Thoracic aorta (tissue), 2 donors: ENCODE results near the gene TRABD2A. TPM values are rescaled to one million over a fixed set of nuclear protein-coding genes. Genes with fewer than 3 reads are reported as not detected.

ENCODE experiments used
- ATAC-seq: fragments of 150-250 bp; one replicate; pipeline ENCODE4 v1.8.0; 2017; ENCODE audit warnings: low read depth; ENCODE audit not compliant: insufficient number of reproducible peaks, low FRiP score
- DNase-seq: peaks from one replicate; pipeline ENCODE4 v3.0.0-alpha.2; 2020; ENCODE audit warnings: low spot score
- H3K27ac ChIP-seq, 2 donors: fragments of 200-600 bp; sonication (generic); 1 replicate in 1 of 2; 2 replicates in 1 of 2; pipeline ENCODE4 v1.5.1; 2016; ENCODE audit warnings: mild to moderate bottlenecking in 2 of 2, moderate library complexity in 2 of 2
- H3K27me3 ChIP-seq: fragments of 200-600 bp; sonication (generic); replicated peaks from 2 replicates; pipeline ENCODE4 v1.6.0; 2016; ENCODE audit warnings: mild to moderate bottlenecking; ENCODE audit not compliant: insufficient read depth
- H3K36me3 ChIP-seq: fragments of 200-600 bp; sonication (generic); one replicate; pipeline ENCODE4 v1.5.1; 2016
- H3K4me1 ChIP-seq, 2 donors: fragments of 200-600 bp; sonication (generic); 1 replicate in 1 of 2; 2 replicates in 1 of 2; pipeline versions ENCODE4 v1.5.1 to v1.6.0; 2016; ENCODE audit warnings: low read depth in 2 of 2, mild to moderate bottlenecking in 1 of 2; ENCODE audit not compliant: control insufficient read depth in 1 of 2
- H3K4me3 ChIP-seq: fragments of 200-600 bp; sonication (generic); 2 replicates; pipeline ENCODE4 v1.5.1; 2016; ENCODE audit warnings: mild to moderate bottlenecking
- H3K9me3 ChIP-seq: fragments of 200-600 bp; sonication (generic); 2 replicates; pipeline ENCODE4 v1.5.1; 2016
- CTCF ChIP-seq: fragments of 200-600 bp; sonication (generic); IDR thresholded peaks from one replicate; pipeline ENCODE4 v1.5.1; 2019; ENCODE audit warnings: antibody characterized with exemption
- total RNA-seq, 2 donors: library from RNA; depleted of rRNA; stranded (reverse); fragments of >200 nt; gene quantifications; one replicate each; pipeline versions ENCODE4 v1.1.0 to v1.2.3, GENCODE V29; 2016

The TRABD2A gene
- total RNA-seq, 2 donors from 2014 or later: 0.54 to 1.8 TPM

DNA sequence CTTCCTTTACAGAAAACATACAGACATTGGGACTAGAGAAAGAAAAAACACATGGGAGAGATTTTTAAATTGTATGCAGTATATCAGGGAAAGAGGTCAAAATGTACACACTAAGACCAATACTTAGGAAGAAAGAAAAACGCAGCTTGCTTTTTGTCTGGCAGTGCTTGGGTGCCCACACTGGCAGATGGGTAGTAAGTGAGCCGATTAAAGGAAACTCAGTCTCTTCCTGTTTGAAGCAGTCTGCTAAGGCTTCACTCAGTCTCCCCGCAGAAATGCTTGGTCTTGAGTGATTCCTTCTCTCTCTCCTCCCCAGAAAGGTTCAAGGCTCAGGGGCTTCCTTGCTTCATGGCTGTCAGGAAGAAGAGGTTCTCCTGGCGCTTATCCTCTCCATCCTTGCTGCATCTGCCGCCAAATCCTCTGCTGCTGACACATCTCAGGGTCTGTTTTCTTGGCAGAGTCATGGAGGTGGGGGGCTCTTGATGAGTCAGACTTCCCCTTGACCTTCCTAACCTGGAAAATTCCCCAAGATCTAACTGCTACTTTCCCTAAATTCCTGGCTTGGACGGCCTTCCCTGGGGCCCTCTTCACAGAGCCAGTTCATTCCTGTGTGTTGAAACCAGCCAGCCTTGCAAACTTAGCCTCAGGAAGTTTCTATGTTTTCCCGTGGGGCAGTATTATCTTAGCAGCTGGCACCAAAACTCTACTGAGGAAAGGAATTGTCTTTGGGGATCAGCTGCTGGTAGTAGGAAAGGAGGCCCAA is 14.1 kb upstream of the TRABD2A start:
- no peak overlapping the region for H3K4me3 ChIP-seq
- no peaks in the 10 kb centered on the region for H3K27me3 ChIP-seq
- peak overlapping the region in 1 of 2 donors; percentile 30 for H3K27ac ChIP-seq
- ATAC-seq: no peak
- DNase-seq: no peak
- no peak for TF ChIP-seq CTCF
- no peaks in the 10 kb centered on the region for H3K36me3 ChIP-seq
- no peaks in the 10 kb centered on the region for H3K9me3 ChIP-seq
- peaks cover 5 to 14% of the 10 kb centered on the region in 2 donors for H3K4me1 ChIP-seq

- no peak for ATAC-seq
- peaks cover 5 to 14% of the 10 kb centered on the region in 2 donors for H3K4me1 ChIP-seq
Measured at GRCh38 chr2:84894131-84894586, 13.3 kb upstream of the TRABD2A start.

GRCh38 chr2:84891355-84892010 is 10.6 kb upstream of the TRABD2A start:
- no peaks in the 10 kb centered on the region for H3K27me3 ChIP-seq
- no peak overlapping the region for H3K27ac ChIP-seq
- DNase-seq (no peak), ATAC-seq (no peak)
- H3K36me3 ChIP-seq: no peaks in the 10 kb centered on the region
- no peak for TF ChIP-seq CTCF
- no peaks in the 10 kb centered on the region for H3K9me3 ChIP-seq
- H3K4me3 ChIP-seq: no peak overlapping the region
- peaks cover 5 to 6% of the 10 kb centered on the region in 2 donors for H3K4me1 ChIP-seq

More at GRCh38 chr2:84894131-84894586, 13.3 kb upstream of the TRABD2A start:
- no peak overlapping the region for H3K27ac ChIP-seq
- no peak for TF ChIP-seq CTCF
- H3K27me3 ChIP-seq: no peaks in the 10 kb centered on the region
- DNase-seq: no peak
- H3K9me3 ChIP-seq: no peaks in the 10 kb centered on the region
- H3K4me3 ChIP-seq: no peak overlapping the region
- H3K36me3 ChIP-seq: no peaks in the 10 kb centered on the region

- no peak for DNase-seq
- no peaks in the 10 kb centered on the region for H3K36me3 ChIP-seq
- no peak for ATAC-seq
- no peak overlapping the region for H3K27ac ChIP-seq
- H3K4me1 ChIP-seq: no peaks in the 10 kb centered on the region
- TF ChIP-seq CTCF: no peak
- no peaks in the 10 kb centered on the region for H3K27me3 ChIP-seq
- H3K4me3 ChIP-seq: peak overlapping the region; percentile 50
- H3K9me3 ChIP-seq: no peaks in the 10 kb centered on the region
Measured at GRCh38 chr2:84889332-84889731, 8.4 kb upstream of the TRABD2A start.

GRCh38 chr2:84888401-84889276 is 7.8 kb upstream of the TRABD2A start:
- H3K27ac ChIP-seq: no peak overlapping the region
- H3K4me1 ChIP-seq: no peaks in the 10 kb centered on the region
- DNase-seq: no peak
- H3K9me3 ChIP-seq: no peaks in the 10 kb centered on the region
- no peak for ATAC-seq
- peak overlapping the region; percentile 50 for H3K4me3 ChIP-seq
- H3K36me3 ChIP-seq: no peaks in the 10 kb centered on the region
- no peaks in the 10 kb centered on the region for H3K27me3 ChIP-seq
- TF ChIP-seq CTCF: no peak
